ENCODE measurements around the gene RAB3GAP2. TPM values are rescaled to one million over a fixed set of nuclear protein-coding genes. Genes with fewer than 3 reads are reported as not detected.
"Not testable (repeated sequence)": the region's sequence is repeated elsewhere in the genome, so short reads cannot be mapped to it uniquely, and the experiment has no call there.

Gene RAB3GAP2
- total RNA-seq, 4 donors from 2014 or later: 23.6 to 33.8 (median 27.7) TPM

DNA sequence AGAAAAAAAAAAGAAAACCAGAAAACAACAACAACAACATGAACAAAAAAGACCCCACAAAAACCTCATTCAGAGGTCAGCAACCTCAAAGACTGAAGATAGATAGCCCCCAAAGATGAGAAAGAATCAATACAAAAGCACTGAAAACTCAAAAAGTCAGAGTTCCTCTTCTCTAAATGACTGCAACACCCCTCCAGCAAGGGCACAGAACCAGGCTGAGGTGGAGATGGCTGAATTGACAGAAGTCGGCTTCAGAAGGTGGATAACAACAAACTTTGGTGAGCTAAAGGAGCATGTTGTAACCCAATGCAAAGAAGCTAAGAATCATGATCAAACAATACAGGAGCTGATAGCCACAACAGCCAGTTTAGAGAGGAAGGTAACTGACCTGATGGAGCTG, 17.0 kb downstream of the RAB3GAP2 start:
- Histone ChIP-seq H3K27ac (no peak overlapping the region), H3K36me3 (peaks cover 0 to 15% (median 0%) of the 10 kb centered on the region in 3 donors), H3K4me3 (no peak overlapping the region), H3K27me3 (no peaks in the 10 kb centered on the region), H3K9me3 (peaks cover 0 to under 1% (median 0%) of the 10 kb centered on the region in 4 donors), H3K4me1 (no peaks in the 10 kb centered on the region)
- no peak for DNase-seq
- no peak for TF ChIP-seq POLR2A (IDR thresholded peaks at IDR 0.05)
- TF ChIP-seq CTCF (IDR thresholded peaks at IDR 0.05): no peak

GRCh38 chr1:220253290-220253689, 19.0 kb downstream of the RAB3GAP2 start:
- H3K4me1 ChIP-seq, DNase-seq, H3K4me3 ChIP-seq, H3K27ac ChIP-seq, H3K27me3 ChIP-seq: not testable (repeated sequence)
- H3K36me3 ChIP-seq: peaks cover 0 to 23% (median 0%) of the 10 kb centered on the region in 3 donors
- peaks cover 0 to 18% (median 3%) of the 10 kb centered on the region in 4 donors for H3K9me3 ChIP-seq

- Histone ChIP-seq H3K27me3 (no peaks in the 10 kb centered on the region), H3K36me3 (peaks cover 0 to 23% (median 0%) of the 10 kb centered on the region in 3 donors), H3K27ac (no peak overlapping the region), H3K4me1 (no peaks in the 10 kb centered on the region), H3K4me3 (no peak overlapping the region), H3K9me3 (peaks cover 0 to 18% (median 3%) of the 10 kb centered on the region in 4 donors)
- DNase-seq: no peak
- no peak for TF ChIP-seq POLR2A (IDR thresholded peaks at IDR 0.05)
These were observed 21.0 kb downstream of the RAB3GAP2 start for GRCh38 chr1:220251272-220251671.

GRCh38 chr1:220250681-220251080, 21.6 kb downstream of the RAB3GAP2 start:
- TF ChIP-seq CTCF (IDR thresholded peaks at IDR 0.05) (no peak), POLR2A (IDR thresholded peaks at IDR 0.05) (no peak)
- peaks cover 0 to 18% (median 3%) of the 10 kb centered on the region in 4 donors for H3K9me3 ChIP-seq
- peaks cover 0 to 23% (median 0%) of the 10 kb centered on the region in 3 donors for H3K36me3 ChIP-seq
- no peak overlapping the region for H3K27ac ChIP-seq
- no peak overlapping the region for H3K4me3 ChIP-seq
- no peak for DNase-seq
- H3K27me3 ChIP-seq: no peaks in the 10 kb centered on the region
- no peaks in the 10 kb centered on the region for H3K4me1 ChIP-seq

GRCh38 chr1:220249522-220249921, 22.7 kb downstream of the RAB3GAP2 start:
- TF ChIP-seq CTCF (IDR thresholded peaks at IDR 0.05): no peak
- no peak for TF ChIP-seq POLR2A (IDR thresholded peaks at IDR 0.05)
- no peak overlapping the region for H3K27ac ChIP-seq
- H3K9me3 ChIP-seq: peaks cover 0 to 18% (median 3%) of the 10 kb centered on the region in 4 donors
- H3K4me3 ChIP-seq: no peak overlapping the region
- no peaks in the 10 kb centered on the region for H3K4me1 ChIP-seq
- DNase-seq: no peak
- H3K27me3 ChIP-seq: no peaks in the 10 kb centered on the region
- H3K36me3 ChIP-seq: peaks cover 0 to 23% (median 0%) of the 10 kb centered on the region in 3 donors

GRCh38 chr1:220248715-220249265, 23.5 kb downstream of the RAB3GAP2 start:
- not testable (repeated sequence) for H3K27me3 ChIP-seq, DNase-seq, H3K4me3 ChIP-seq, H3K4me1 ChIP-seq, H3K27ac ChIP-seq
- Histone ChIP-seq H3K36me3 (peaks cover 0 to 23% (median 0%) of the 10 kb centered on the region in 3 donors), H3K9me3 (peaks cover 0 to 18% (median 3%) of the 10 kb centered on the region in 4 donors)

GRCh38 chr1:220245900-220246299, 26.4 kb downstream of the RAB3GAP2 start:
- not testable (repeated sequence) for H3K4me1 ChIP-seq, H3K4me3 ChIP-seq, DNase-seq, H3K27ac ChIP-seq, H3K36me3 ChIP-seq, H3K27me3 ChIP-seq
- peaks cover 0 to 18% (median 3%) of the 10 kb centered on the region in 4 donors for H3K9me3 ChIP-seq

- Histone ChIP-seq H3K27me3 (no peaks in the 10 kb centered on the region), H3K9me3 (peaks cover 0 to 4% (median 0%) of the 10 kb centered on the region in 4 donors), H3K4me3 (no peak overlapping the region), H3K36me3 (no peaks in the 10 kb centered on the region), H3K27ac (no peak overlapping the region), H3K4me1 (peaks cover 0 to 3% (median 0%) of the 10 kb centered on the region in 4 donors)
- TF ChIP-seq CTCF (IDR thresholded peaks at IDR 0.05): no peak
- TF ChIP-seq POLR2A (IDR thresholded peaks at IDR 0.05): no peak
- no peak for DNase-seq
These were observed 28.3 kb downstream of the RAB3GAP2 start for GRCh38 chr1:220243947-220244346.
